AG10803 (cell line): ENCODE results near the gene ADAMTSL4.
A peak's percentile ranks its signal among the peaks of the same experiment; 100 is the strongest.

Experiments used
- DNase-seq: peaks from one replicate; pipeline ENCODE4 v3.0.0; 2010; ENCODE audit warnings: low read depth
- H3K4me3 ChIP-seq: 2 replicates; pipeline ENCODE4 v1.5.1; 2011; ENCODE audit warnings: mild to moderate bottlenecking, low read length, control low read depth
- CTCF ChIP-seq: conservative IDR thresholded peaks from 2 replicates; pipeline ENCODE4 v1.5.1; 2011; ENCODE audit warnings: mild to moderate bottlenecking, low read length, control low read depth, inconsistent platforms

The ADAMTSL4 gene

GRCh38 chr1:150606463-150607142 lies 57.4 kb downstream of the ADAMTSL4 start:
- no peak overlapping the region for H3K4me3 ChIP-seq
- no peak for DNase-seq
- TF ChIP-seq CTCF = no peak

DNA sequence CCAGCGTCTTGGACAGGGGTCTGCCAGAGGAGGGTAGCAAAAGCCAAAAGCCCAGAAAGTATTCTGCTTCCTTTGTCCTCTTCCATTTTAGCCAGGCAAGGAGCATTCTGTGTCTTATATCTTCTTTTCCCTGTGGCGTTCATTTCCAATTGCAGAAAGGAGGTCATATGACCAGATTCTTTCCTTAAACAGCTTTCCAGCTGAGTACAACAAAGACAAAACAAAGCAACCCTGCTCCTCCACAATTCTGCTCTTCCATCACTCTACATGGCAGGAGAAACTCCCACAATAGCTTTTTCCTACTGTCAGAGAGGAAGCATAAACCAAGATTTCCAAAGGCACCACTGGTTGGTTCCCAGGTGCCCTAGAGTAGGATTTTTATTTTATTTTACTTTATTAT lies 60.5 kb downstream of the ADAMTSL4 start:
- no peak overlapping the region for H3K4me3 ChIP-seq

More for the DNA sequence above, 60.5 kb downstream of the ADAMTSL4 start:
- peak; percentile 37 for DNase-seq
- no peak for TF ChIP-seq CTCF
